GM19463 (cell line): Measurements from ENCODE around the gene RNF39.

Source experiments
- ATAC-seq: cut with Tn5 transposase; IDR thresholded peaks from one replicate; pipeline ENCODE4 v1.9.1; 2021; ENCODE audit warnings: mild to moderate bottlenecking, moderate library complexity; ENCODE audit not compliant: unreplicated experiment

RNF39 gene

DNA sequence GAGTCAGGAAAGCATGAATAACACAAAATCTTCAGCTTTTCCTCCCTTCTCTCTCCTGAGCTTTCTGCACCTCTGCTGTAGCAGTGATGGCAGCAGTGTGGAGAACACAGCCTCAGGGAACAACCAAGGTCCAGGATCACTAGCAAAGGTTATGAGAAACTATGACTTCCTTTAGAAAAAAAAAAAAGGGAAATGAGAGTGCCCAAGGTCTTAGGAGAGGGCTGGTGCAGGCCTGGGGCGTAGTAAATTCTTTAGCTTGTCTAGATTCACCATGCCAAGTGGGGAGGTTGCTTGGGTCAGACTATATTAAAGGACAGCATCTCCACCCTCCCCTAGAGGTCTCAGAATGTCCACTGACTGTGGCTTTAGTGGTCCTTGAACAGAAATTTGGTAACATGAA, 54.9 kb downstream of the RNF39 start:
- ATAC-seq, result no peak
